AG09309 (cell line): ENCODE data around the gene MARK3.

Experiments
- DNase-seq: peaks from one replicate; pipeline ENCODE4 v3.0.0-alpha.2; 2010; ENCODE audit warnings: low read depth
- H3K4me3 ChIP-seq: 2 replicates; pipeline ENCODE4 v1.5.1; 2011; ENCODE audit warnings: mild to moderate bottlenecking, low read depth, low read length, moderate library complexity; ENCODE audit not compliant: control insufficient read depth
- TF ChIP-seq, protein P1 (sequence below): IDR thresholded peaks from 2 replicates; pipeline ENCODE4 v1.5.1; 2011; ENCODE audit warnings: mild to moderate bottlenecking, low read depth, low read length, inconsistent platforms; ENCODE audit not compliant: insufficient read depth, control insufficient read depth; ENCODE audit errors: missing control alignments

The MARK3 gene

DNA sequence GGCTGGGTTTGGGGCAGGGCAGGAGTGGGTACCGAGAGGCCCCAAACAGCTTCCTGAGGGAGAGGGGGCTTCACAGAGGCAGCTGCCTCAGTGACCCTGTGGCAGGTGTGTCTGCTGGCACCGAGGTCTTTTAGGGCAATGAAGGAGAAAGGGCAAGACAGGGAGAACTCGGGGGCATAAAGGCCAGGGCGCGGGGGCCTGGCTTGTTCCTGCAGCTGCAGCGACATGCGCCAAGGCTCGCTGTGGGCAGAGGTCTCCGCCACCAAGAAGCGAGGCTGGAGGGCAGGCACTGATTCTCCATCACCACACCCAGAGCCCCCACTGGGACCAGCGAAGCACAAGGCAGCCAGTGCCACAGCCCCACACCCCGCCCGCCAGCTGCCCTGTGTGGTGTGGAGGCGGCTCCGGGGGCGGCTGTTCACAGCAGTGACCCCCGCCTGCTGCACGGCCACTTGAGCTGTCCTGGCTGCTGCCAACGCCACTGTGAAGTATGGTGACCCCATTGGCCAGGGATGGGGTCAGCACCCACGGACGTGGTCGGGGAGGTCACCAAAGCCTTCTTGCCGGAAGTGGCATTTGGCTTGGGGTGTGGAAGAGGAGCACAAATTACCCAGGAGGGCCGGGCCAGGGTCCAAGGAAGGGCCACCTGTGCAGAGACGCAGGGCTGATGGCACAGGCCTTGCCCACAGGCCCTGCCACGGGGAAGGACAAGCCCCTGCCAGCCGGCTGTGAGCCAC is 160.9 kb downstream of the MARK3 start:
- TF ChIP-seq, protein P1, sequence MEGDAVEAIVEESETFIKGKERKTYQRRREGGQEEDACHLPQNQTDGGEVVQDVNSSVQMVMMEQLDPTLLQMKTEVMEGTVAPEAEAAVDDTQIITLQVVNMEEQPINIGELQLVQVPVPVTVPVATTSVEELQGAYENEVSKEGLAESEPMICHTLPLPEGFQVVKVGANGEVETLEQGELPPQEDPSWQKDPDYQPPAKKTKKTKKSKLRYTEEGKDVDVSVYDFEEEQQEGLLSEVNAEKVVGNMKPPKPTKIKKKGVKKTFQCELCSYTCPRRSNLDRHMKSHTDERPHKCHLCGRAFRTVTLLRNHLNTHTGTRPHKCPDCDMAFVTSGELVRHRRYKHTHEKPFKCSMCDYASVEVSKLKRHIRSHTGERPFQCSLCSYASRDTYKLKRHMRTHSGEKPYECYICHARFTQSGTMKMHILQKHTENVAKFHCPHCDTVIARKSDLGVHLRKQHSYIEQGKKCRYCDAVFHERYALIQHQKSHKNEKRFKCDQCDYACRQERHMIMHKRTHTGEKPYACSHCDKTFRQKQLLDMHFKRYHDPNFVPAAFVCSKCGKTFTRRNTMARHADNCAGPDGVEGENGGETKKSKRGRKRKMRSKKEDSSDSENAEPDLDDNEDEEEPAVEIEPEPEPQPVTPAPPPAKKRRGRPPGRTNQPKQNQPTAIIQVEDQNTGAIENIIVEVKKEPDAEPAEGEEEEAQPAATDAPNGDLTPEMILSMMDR = no peak
- H3K4me3 ChIP-seq = no peak overlapping the region
- no peak for DNase-seq

DNA sequence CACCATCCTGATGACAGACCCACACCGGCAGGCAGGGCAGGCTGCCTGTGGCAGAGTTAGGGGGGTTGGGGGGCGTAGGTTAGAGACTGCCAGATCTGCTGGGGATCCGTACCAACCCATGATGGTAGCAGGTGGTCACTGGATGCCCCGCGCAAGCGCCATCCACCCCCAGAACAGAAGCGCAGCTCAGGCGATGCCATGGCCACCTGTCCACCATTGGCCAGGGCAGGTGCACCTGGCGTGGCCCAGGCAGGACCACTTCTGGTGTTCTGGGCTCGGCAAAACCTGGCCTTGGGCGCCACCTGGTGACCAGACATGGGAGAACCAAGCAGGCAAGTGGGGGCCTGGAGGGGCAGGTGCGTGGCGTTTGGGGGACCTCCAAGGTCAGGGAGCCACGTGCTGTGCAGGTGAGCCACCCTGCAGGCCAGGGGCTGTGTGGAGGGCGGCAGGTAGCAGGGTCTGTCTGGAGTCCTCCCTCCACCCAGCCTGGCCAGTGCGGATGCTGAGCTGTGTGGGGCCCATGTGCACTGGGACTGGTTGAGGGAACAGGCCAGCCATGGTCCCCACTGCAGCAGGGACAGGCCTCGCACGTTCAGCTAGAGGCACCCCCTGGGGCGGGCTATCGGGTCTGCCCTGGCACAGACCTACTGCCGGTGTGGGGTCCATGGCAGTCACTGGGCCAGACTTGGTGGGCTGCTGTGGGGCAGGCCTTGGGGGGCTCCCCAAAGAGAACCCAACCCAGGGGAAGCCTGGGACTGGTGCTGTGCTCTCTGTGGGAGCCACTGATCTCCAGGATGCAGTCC is 161.6 kb downstream of the MARK3 start:
- no peak overlapping the region for H3K4me3 ChIP-seq
- DNase-seq = no peak
- TF ChIP-seq, protein P1 = peak; percentile 85

DNA sequence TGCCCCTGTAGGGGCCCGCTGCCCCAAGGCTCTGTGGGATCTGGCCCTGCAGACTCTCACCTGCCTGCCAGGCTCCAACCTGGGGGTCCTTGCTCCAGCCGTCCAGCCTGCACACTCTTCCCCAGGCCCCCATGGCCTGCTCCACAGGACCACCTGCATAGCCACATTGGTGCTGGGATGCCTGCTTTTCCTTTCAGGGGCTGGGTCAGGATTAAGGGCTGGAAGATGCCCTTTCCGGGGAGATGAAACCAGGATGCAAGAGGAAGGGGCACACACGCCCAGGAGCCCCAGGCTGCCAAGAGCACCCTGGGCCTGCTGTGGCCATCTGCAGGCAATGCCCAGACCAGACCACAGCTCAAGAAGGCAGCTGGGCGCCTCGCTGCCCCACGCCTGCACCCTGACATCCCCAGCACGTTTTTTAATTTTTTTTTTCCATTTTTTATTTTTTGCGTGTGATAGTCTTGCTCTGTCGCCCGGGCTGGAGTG is 162.3 kb downstream of the MARK3 start:
- TF ChIP-seq, protein P1 = no peak
- no peak overlapping the region for H3K4me3 ChIP-seq
- no peak for DNase-seq

DNA sequence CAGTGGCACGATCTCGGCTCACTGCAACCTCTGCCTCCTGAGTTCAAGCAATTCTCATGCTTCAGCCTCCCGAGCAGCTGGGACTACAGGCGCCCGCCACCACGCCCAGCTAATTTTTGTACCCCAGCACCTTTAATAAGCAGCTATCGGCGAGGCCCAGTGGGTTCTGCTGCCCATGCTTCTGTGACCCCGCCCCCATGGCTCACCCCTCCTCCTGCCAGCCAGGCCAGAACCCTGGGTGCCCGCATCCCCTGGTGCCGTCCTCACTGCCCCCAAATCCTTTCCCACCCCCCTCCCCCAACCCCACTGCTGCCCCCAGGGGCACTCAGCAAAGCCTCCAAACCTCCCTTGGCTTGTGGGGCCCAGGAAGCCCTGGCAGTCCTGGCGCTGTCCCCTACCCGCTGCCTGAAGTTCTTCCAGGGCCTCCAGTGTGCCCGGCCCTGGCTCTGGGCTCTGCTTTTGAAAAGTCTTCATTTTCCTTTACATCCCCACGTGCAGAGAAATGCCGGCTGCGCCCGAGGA is 162.8 kb downstream of the MARK3 start:
- no peak for DNase-seq
- H3K4me3 ChIP-seq = no peak overlapping the region
- TF ChIP-seq, protein P1 = no peak

- no peak for DNase-seq
- TF ChIP-seq, protein P1 = no peak
- H3K4me3 ChIP-seq = no peak overlapping the region
Measured at GRCh38 chr14:103548463-103549351, 163.5 kb downstream of the MARK3 start.
